RWPE2 (cell line): Measurements from ENCODE around the gene CDYL2.

ENCODE experiments used
- ATAC-seq: fragments of 200-7000 bp; cut with Tn5 transposase; 3 replicates; pipeline ENCODE4 v1.9.1; 2021; ENCODE audit warnings: low read depth
- DNase-seq: peaks from one replicate; pipeline ENCODE4 v3.0.0-alpha.2; 2020; ENCODE audit warnings: low spot score
- H3K27ac ChIP-seq: fragments of 450-650 bp; 2 replicates; pipeline ENCODE4 v1.5.1; 2017; ENCODE audit warnings: mild to moderate bottlenecking; ENCODE audit not compliant: poor library complexity, severe bottlenecking
- H3K27me3 ChIP-seq: fragments of 250-450 bp; sonication (Bioruptor Pico); 2 replicates; pipeline ENCODE4 v1.5.1; 2021; ENCODE audit warnings: mild to moderate bottlenecking, moderate library complexity; ENCODE audit not compliant: insufficient read depth, poor library complexity, severe bottlenecking
- H3K36me3 ChIP-seq: fragments of 250-450 bp; sonication (Bioruptor Pico); 2 replicates; pipeline ENCODE4 v1.5.1; 2020; ENCODE audit warnings: low read depth, mild to moderate bottlenecking, moderate library complexity
- H3K4me1 ChIP-seq: fragments of 250-450 bp; sonication (Bioruptor Pico); 2 replicates; pipeline ENCODE4 v1.5.1; 2021; ENCODE audit warnings: mild to moderate bottlenecking, moderate library complexity; ENCODE audit not compliant: insufficient read depth, poor library complexity, severe bottlenecking
- H3K4me3 ChIP-seq: fragments of 250-450 bp; sonication (Bioruptor Pico); 2 replicates; pipeline ENCODE4 v1.5.1; 2021; ENCODE audit warnings: mild to moderate bottlenecking, moderate library complexity; ENCODE audit not compliant: severe bottlenecking
- H3K9me3 ChIP-seq: fragments of 250-450 bp; sonication (Bioruptor Pico); 2 replicates; pipeline ENCODE4 v1.5.1; 2021; ENCODE audit warnings: mild to moderate bottlenecking, moderate library complexity; ENCODE audit not compliant: severe bottlenecking
- TF ChIP-seq, protein P1 (sequence below): fragments of 450-650 bp; IDR thresholded peaks from one replicate; pipeline ENCODE4 v1.5.1; 2017; ENCODE audit warnings: mild to moderate bottlenecking, moderate library complexity; ENCODE audit not compliant: poor library complexity, severe bottlenecking

The CDYL2 gene

DNA sequence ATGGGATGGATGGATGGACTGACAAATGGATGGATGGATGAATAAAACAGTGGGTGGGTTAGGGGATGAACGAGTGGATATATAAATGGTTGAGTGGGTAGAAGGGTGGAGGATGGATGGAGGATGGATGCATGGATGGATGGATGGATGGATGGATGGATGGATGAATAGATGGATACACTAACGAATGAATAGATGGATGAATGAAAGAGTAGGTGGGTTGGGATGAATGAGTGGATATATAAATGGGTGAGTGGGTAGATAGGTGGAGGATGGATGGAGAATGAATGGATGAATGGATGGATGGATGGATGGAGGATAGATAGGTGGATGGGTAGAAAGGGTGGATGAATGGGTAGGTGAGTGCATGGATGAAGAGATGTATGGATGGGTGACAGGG, 62.1 kb downstream of the CDYL2 start:
- Histone ChIP-seq H3K4me1 (no peaks in the 10 kb centered on the region), H3K27ac (no peak overlapping the region), H3K9me3 (peaks cover 7% of the 10 kb centered on the region), H3K36me3 (no peaks in the 10 kb centered on the region), H3K27me3 (no peaks in the 10 kb centered on the region), H3K4me3 (no peak overlapping the region)
- ATAC-seq = no peak
- TF ChIP-seq, protein P1, sequence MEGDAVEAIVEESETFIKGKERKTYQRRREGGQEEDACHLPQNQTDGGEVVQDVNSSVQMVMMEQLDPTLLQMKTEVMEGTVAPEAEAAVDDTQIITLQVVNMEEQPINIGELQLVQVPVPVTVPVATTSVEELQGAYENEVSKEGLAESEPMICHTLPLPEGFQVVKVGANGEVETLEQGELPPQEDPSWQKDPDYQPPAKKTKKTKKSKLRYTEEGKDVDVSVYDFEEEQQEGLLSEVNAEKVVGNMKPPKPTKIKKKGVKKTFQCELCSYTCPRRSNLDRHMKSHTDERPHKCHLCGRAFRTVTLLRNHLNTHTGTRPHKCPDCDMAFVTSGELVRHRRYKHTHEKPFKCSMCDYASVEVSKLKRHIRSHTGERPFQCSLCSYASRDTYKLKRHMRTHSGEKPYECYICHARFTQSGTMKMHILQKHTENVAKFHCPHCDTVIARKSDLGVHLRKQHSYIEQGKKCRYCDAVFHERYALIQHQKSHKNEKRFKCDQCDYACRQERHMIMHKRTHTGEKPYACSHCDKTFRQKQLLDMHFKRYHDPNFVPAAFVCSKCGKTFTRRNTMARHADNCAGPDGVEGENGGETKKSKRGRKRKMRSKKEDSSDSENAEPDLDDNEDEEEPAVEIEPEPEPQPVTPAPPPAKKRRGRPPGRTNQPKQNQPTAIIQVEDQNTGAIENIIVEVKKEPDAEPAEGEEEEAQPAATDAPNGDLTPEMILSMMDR = no peak
- DNase-seq = no peak

DNA sequence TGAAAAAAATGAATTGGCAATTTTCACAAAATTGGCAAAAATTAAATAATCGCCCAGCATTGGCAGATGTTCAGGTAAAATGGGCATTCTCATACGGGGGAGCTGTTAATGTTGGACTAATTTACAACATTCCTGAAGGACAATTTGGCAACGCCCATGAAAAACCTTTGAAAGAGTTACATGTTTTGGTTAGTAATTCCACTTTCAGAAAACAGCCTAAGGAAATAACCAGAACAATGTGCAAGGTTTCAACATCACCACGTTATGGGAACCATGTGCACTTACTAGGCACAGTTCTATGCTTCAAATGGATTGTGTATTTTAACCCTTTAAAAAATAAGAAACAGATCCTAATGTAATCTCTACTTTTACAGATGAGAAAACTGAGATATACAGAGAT, 62.7 kb downstream of the CDYL2 start:
- Histone ChIP-seq H3K36me3 (no peaks in the 10 kb centered on the region), H3K4me1 (no peaks in the 10 kb centered on the region), H3K4me3 (no peak overlapping the region), H3K27ac (no peak overlapping the region), H3K27me3 (no peaks in the 10 kb centered on the region), H3K9me3 (peaks cover 7% of the 10 kb centered on the region)
- ATAC-seq (no peak), DNase-seq (no peak)
- TF ChIP-seq, protein P1 = no peak

DNA sequence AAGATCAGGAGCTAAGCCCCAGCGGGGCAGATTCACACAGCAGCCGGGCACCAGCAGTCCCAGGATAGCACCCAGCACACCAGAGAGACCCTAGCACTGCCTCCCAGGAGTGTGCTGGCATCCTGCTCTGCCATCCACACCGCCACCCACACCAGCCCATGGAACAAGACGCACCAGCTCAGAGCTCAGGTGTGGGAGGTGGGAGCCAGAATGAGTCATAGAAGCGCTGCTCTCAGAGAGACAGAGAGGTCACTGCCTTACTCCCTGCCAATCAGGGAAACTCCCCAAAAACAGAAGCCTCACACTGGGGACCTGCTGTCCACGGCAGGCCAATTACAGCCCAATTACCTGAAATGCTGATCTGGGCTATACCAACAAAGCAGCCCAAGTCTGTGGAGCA, 64.9 kb downstream of the CDYL2 start:
- H3K4me3 ChIP-seq = no peak overlapping the region
- H3K4me1 ChIP-seq = no peaks in the 10 kb centered on the region
- H3K9me3 ChIP-seq = peaks cover 7% of the 10 kb centered on the region
- H3K27ac ChIP-seq = no peak overlapping the region
- H3K27me3 ChIP-seq = no peaks in the 10 kb centered on the region
- no peaks in the 10 kb centered on the region for H3K36me3 ChIP-seq
- TF ChIP-seq, protein P1 = no peak
- DNase-seq (no peak), ATAC-seq (0 out of 3 replicates have a peak, but pooled peaks have one; percentile 23)

DNA sequence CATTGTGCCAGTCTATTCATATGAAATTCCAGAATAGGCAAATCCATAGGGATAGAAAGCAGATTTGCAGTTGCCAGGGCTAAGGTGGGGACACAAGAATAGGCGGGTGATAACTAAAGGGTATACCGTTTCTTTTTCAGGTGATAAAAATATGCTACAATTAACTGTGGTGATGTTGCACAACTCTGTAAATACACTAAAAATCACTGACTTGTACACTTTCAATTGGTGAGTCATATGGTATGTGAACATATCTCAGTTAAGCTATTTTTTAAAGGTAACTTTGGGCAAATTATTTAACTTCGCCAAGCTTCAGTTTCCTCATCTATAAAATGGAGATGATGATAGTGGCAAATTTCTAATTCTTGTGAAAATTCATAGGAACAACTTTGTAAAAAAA, 65.9 kb downstream of the CDYL2 start:
- no peaks in the 10 kb centered on the region for H3K4me1 ChIP-seq
- DNase-seq (no peak), ATAC-seq (no peak)
- no peaks in the 10 kb centered on the region for H3K36me3 ChIP-seq
- no peaks in the 10 kb centered on the region for H3K27me3 ChIP-seq
- TF ChIP-seq, protein P1 = no peak
- H3K4me3 ChIP-seq = no peak overlapping the region
- peaks cover 7% of the 10 kb centered on the region for H3K9me3 ChIP-seq
- no peak overlapping the region for H3K27ac ChIP-seq

DNA sequence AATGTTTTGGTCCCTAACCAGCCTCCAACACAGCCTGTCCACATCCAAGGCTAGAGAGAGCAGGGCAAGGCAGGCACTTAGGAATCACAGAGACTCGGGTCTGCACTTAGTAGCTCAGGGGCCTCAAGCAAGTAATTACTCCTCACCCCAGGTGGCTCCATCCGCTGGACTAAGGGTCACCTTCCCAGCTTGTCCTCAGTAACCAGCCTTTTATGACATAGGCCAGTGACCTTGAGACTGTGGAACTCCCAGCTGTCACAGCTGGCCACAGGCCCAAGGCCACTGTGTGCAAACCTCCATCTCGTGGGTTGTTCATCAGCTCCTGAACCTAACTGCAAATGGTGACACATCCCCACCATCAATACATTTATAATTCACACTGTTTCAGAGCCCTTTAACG, 68.6 kb downstream of the CDYL2 start:
- no peak overlapping the region for H3K27ac ChIP-seq
- no peaks in the 10 kb centered on the region for H3K4me1 ChIP-seq
- DNase-seq (no peak), ATAC-seq (no peak)
- H3K27me3 ChIP-seq = no peaks in the 10 kb centered on the region
- TF ChIP-seq, protein P1 = no peak
- H3K9me3 ChIP-seq = peaks cover 5% of the 10 kb centered on the region
- H3K36me3 ChIP-seq = no peaks in the 10 kb centered on the region
- no peak overlapping the region for H3K4me3 ChIP-seq
